HL-60 (cell line): ENCODE measurements around the gene TBC1D17.

Source experiments
- CTCF ChIP-seq: IDR thresholded peaks from one replicate; pipeline ENCODE4 v1.5.1; 2011; ENCODE audit warnings: low read length, control low read depth, inconsistent platforms; ENCODE audit not compliant: insufficient read depth
- GABPA ChIP-seq: IDR thresholded peaks from 2 replicates; pipeline ENCODE4 v1.6.1; 2012; ENCODE audit warnings: low read depth
- POLR2AphosphoS5 ChIP-seq: IDR thresholded peaks from 2 replicates; pipeline ENCODE4 v1.6.1; 2012; ENCODE audit warnings: low read depth
- REST ChIP-seq: IDR thresholded peaks from 2 replicates; pipeline ENCODE4 v1.6.1; 2012; ENCODE audit warnings: low read depth; ENCODE audit not compliant: insufficient replicate concordance
- SPI1 ChIP-seq: IDR thresholded peaks from 2 replicates; pipeline ENCODE4 v1.6.1; 2012; ENCODE audit warnings: low read depth, mild to moderate bottlenecking, borderline replicate concordance

GRCh38 chr19:49936549-49936948 lies 59.0 kb downstream of the TBC1D17 start:
- TF ChIP-seq POLR2AphosphoS5 (no peak), CTCF (no peak), REST (no peak), GABPA (no peak), SPI1 (no peak)
